Peyer's patch (tissue), 4 donors: ENCODE measurements around the gene CCDC3. TPM values are rescaled to one million over a fixed set of nuclear protein-coding genes. Genes with fewer than 3 reads are reported as not detected.
A peak's percentile ranks its signal among the peaks of the same experiment; 100 is the strongest.

Experiments
- DNase-seq, 3 donors: peaks; one replicate each; pipeline ENCODE4 v3.0.0-alpha.2; 2017 to 2019
- H3K27ac ChIP-seq, 4 donors: fragments of 200-600 bp; sonication (generic); one replicate each; pipeline ENCODE4 v1.5.1; 2016 to 2019
- H3K27me3 ChIP-seq, 2 donors: fragments of 200-600 bp; sonication (generic); one replicate each; pipeline ENCODE4 v1.5.1; 2019
- H3K36me3 ChIP-seq, 3 donors: fragments of 200-600 bp; sonication (generic); one replicate each; pipeline ENCODE4 v1.5.1; 2016 to 2019
- H3K4me1 ChIP-seq, 4 donors: fragments of 200-600 bp; sonication (generic); one replicate each; pipeline ENCODE4 v1.5.1; 2016 to 2019
- H3K4me3 ChIP-seq, 4 donors: fragments of 200-600 bp; sonication (generic); 1 replicate in 3 of 4; 2 replicates in 1 of 4; pipeline ENCODE4 v1.5.1; 2016 to 2019; ENCODE audit warnings: mild to moderate bottlenecking in 1 of 4
- H3K9me3 ChIP-seq, 4 donors: fragments of 200-600 bp; sonication (generic); one replicate each; pipeline ENCODE4 v1.5.1; 2016 to 2019; ENCODE audit warnings: mild to moderate bottlenecking in 1 of 4
- CTCF ChIP-seq, 6 experiments: fragments of 450-650 bp in 4 of 6; fragments of 200-600 bp in 2 of 6; sonication (generic) in 1 of 6; IDR thresholded peaks; one replicate each; pipeline ENCODE4 v1.5.1; 2017 to 2019; ENCODE audit warnings: antibody characterized with exemption in 6 of 6, mild to moderate bottlenecking in 3 of 6, moderate library complexity in 1 of 6
- POLR2A ChIP-seq, 2 donors: fragments of 450-650 bp; IDR thresholded peaks; one replicate each; pipeline ENCODE4 v1.5.1; 2017; ENCODE audit warnings: antibody characterized with exemption in 2 of 2, mild to moderate bottlenecking in 2 of 2, moderate library complexity in 2 of 2
- total RNA-seq, 4 donors: library from RNA; depleted of rRNA; stranded (reverse); fragments of >200 nt; gene quantifications; one replicate each; pipeline ENCODE4 v1.1.0, GENCODE V29; 2016

The CCDC3 gene
- 1 to 10 TPM; 1.1 to 3.9 (median 2.7) TPM for total RNA-seq

- H3K27me3 ChIP-seq = no peaks in the 10 kb centered on the region
- no peak within 1 kb of the TSS for H3K27ac ChIP-seq
- TF ChIP-seq CTCF (IDR thresholded peaks at IDR 0.05) (no peak), POLR2A (IDR thresholded peaks at IDR 0.05) (no peak)
- peak within 1 kb of the TSS; percentile 20 to 53 (median 42) for H3K4me3 ChIP-seq
- peaks cover 0 to 8% (median 2%) of the 10 kb centered on the region in 4 donors for H3K4me1 ChIP-seq
- DNase-seq = peak in 1 of 3 donors; percentile 46
- no peaks in the 10 kb centered on the region for H3K9me3 ChIP-seq
- no peaks in the 10 kb centered on the region for H3K36me3 ChIP-seq
Measured at GRCh38 chr10:13001041-13001886, at the start of gene CCDC3. CCDC3 (minus strand) TSS chr10:13001713; CDS start chr10:13001570, 143 bp downstream.

GRCh38 chr10:13051126-13051694, 49.7 kb upstream of the CCDC3 start:
- no peak for TF ChIP-seq CTCF (IDR thresholded peaks at IDR 0.05)
- TF ChIP-seq POLR2A (IDR thresholded peaks at IDR 0.05) = no peak
- H3K4me3 ChIP-seq = no peak overlapping the region
- DNase-seq = no peak
- no peaks in the 10 kb centered on the region for H3K4me1 ChIP-seq
- H3K36me3 ChIP-seq = no peaks in the 10 kb centered on the region
- no peak overlapping the region for H3K27ac ChIP-seq
- no peaks in the 10 kb centered on the region for H3K27me3 ChIP-seq
- no peaks in the 10 kb centered on the region for H3K9me3 ChIP-seq

GRCh38 chr10:13049774-13050420, 48.4 kb upstream of the CCDC3 start:
- DNase-seq = no peak
- no peaks in the 10 kb centered on the region for H3K4me1 ChIP-seq
- no peaks in the 10 kb centered on the region for H3K27me3 ChIP-seq

GRCh38 chr10:13048762-13049161, 47.2 kb upstream of the CCDC3 start:
- TF ChIP-seq CTCF (IDR thresholded peaks at IDR 0.05) (no peak), POLR2A (IDR thresholded peaks at IDR 0.05) (no peak)
- Histone ChIP-seq H3K9me3 (no peaks in the 10 kb centered on the region), H3K27ac (no peak overlapping the region), H3K36me3 (no peaks in the 10 kb centered on the region), H3K27me3 (no peaks in the 10 kb centered on the region), H3K4me3 (no peak overlapping the region), H3K4me1 (no peaks in the 10 kb centered on the region)
- no peak for DNase-seq

More at GRCh38 chr10:13049774-13050420, 48.4 kb upstream of the CCDC3 start:
- no peaks in the 10 kb centered on the region for H3K36me3 ChIP-seq
- no peaks in the 10 kb centered on the region for H3K9me3 ChIP-seq
- TF ChIP-seq CTCF (IDR thresholded peaks at IDR 0.05) (no peak), POLR2A (IDR thresholded peaks at IDR 0.05) (no peak)
- H3K4me3 ChIP-seq = no peak overlapping the region
- H3K27ac ChIP-seq = no peak overlapping the region

GRCh38 chr10:13047529-13048206, 46.2 kb upstream of the CCDC3 start:
- H3K4me1 ChIP-seq = no peaks in the 10 kb centered on the region
- TF ChIP-seq POLR2A (IDR thresholded peaks at IDR 0.05) (no peak), CTCF (IDR thresholded peaks at IDR 0.05) (no peak)
- DNase-seq = no peak
- H3K27ac ChIP-seq = no peak overlapping the region
- H3K36me3 ChIP-seq = no peaks in the 10 kb centered on the region
- H3K4me3 ChIP-seq = no peak overlapping the region
- no peaks in the 10 kb centered on the region for H3K27me3 ChIP-seq
- no peaks in the 10 kb centered on the region for H3K9me3 ChIP-seq
